Body of pancreas (tissue), 4 donors: ENCODE results near the gene RNF169. TPM values are rescaled to one million over a fixed set of nuclear protein-coding genes. Genes with fewer than 3 reads are reported as not detected.
A peak's percentile ranks its signal among the peaks of the same experiment; 100 is the strongest.
"Not testable (repeated sequence)": the region's sequence is repeated elsewhere in the genome, so short reads cannot be mapped to it uniquely, and the experiment has no call there.

Experiments
- ATAC-seq: fragments of 150-250 bp; one replicate; pipeline ENCODE4 v1.9.1; 2016
- DNase-seq, 4 donors: peaks; one replicate each; pipeline ENCODE4 v3.0.0-alpha.2; 2019
- H3K27ac ChIP-seq, 4 donors: fragments of 200-600 bp; sonication (generic); 1 replicate in 3 of 4; 2 replicates in 1 of 4; pipeline versions ENCODE4 v1.5.1 to v1.6.1; 2016 to 2019; ENCODE audit warnings: mild to moderate bottlenecking in 1 of 4, mixed read lengths in 1 of 4, moderate library complexity in 1 of 4
- H3K27me3 ChIP-seq, 2 donors: fragments of 200-600 bp; sonication (generic); one replicate each; pipeline ENCODE4 v1.6.0; 2016; ENCODE audit warnings: mild to moderate bottlenecking in 1 of 2
- H3K36me3 ChIP-seq, 2 donors: fragments of 200-600 bp; sonication (generic); replicated peaks in 1 of 2; 2 replicates each; pipeline ENCODE4 v1.5.1; 2016; ENCODE audit warnings: low read depth in 2 of 2; ENCODE audit not compliant: insufficient read depth in 1 of 2
- H3K4me1 ChIP-seq: fragments of 200-600 bp; sonication (generic); one replicate; pipeline ENCODE4 v1.6.0; 2016
- H3K4me3 ChIP-seq, 2 donors: fragments of 200-600 bp; sonication (generic); 1 replicate in 1 of 2; 2 replicates in 1 of 2; pipeline ENCODE4 v1.5.1; 2016 to 2019
- H3K9me3 ChIP-seq, 3 donors: fragments of 200-600 bp; sonication (generic); 1 replicate in 2 of 3; 2 replicates in 1 of 3; pipeline ENCODE4 v1.5.1; 2016
- POLR2A ChIP-seq, 3 donors: fragments of 450-650 bp; IDR thresholded peaks; one replicate each; pipeline ENCODE4 v1.6.1; 2016; ENCODE audit warnings: antibody characterized with exemption in 3 of 3, mild to moderate bottlenecking in 2 of 3
- WGBS, 2 donors: methylation state at CpG; one replicate each; pipeline ENCODE4 v1.1.5; 2017; 5-methylcytosine and 5-hydroxymethylcytosine counted together
- intact Hi-C: fragments of 100-400 bp; cut with DNase I; formaldehyde crosslinking; loops from one replicate; pipeline ENCODE4 v1.15.1; 2023
- total RNA-seq, 2 donors: library from RNA; depleted of rRNA; stranded (reverse); fragments of >200 nt; gene quantifications; one replicate each; pipeline ENCODE4 v1.1.0, GENCODE V29; 2016
- TF ChIP-seq, protein P1 (sequence below), 7 experiments: fragments of 450-650 bp in 4 of 7; fragments of 200-600 bp in 3 of 7; sonication (generic) in 3 of 7; IDR thresholded peaks; one replicate each; pipeline ENCODE4 v1.5.1; 2016 to 2019; ENCODE audit warnings: antibody characterized with exemption in 7 of 7

RNF169 gene
- total RNA-seq, 2 donors from 2014 or later: 10.2 to 15.0 TPM

DNA sequence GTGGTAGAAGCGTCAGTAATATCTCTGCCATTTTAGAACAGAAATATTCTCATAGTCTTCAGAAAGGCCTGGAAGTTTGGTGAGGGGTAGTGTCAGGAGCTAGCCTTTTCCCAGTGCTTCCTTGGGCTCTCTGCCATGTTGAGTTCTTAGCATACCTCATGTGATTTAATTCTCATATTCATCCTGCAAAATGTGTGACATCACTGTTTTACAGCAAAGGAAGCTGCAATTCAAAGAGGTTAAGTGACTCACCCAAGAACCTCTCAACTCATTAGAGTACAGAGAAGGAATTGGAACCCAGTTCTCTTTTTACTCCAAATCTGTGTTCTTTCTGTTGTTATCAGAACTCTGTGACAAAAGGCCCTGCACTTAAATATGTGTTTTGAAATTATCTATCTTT, 72.1 kb downstream of the RNF169 start:
- TF ChIP-seq POLR2A (IDR thresholded peaks at IDR 0.05): no peak
- TF ChIP-seq, protein P1, sequence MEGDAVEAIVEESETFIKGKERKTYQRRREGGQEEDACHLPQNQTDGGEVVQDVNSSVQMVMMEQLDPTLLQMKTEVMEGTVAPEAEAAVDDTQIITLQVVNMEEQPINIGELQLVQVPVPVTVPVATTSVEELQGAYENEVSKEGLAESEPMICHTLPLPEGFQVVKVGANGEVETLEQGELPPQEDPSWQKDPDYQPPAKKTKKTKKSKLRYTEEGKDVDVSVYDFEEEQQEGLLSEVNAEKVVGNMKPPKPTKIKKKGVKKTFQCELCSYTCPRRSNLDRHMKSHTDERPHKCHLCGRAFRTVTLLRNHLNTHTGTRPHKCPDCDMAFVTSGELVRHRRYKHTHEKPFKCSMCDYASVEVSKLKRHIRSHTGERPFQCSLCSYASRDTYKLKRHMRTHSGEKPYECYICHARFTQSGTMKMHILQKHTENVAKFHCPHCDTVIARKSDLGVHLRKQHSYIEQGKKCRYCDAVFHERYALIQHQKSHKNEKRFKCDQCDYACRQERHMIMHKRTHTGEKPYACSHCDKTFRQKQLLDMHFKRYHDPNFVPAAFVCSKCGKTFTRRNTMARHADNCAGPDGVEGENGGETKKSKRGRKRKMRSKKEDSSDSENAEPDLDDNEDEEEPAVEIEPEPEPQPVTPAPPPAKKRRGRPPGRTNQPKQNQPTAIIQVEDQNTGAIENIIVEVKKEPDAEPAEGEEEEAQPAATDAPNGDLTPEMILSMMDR (IDR thresholded peaks at IDR 0.05): no peak
- WGBS, 2 donors: 95 to 100% methylated on average over 1 of the region's 1 CpG
- DNase-seq (no peak), ATAC-seq (peak; percentile 12)
- no peak overlapping the region for H3K4me3 ChIP-seq
- H3K27me3 ChIP-seq: no peaks in the 10 kb centered on the region
- H3K36me3 ChIP-seq: peaks cover 0 to 4% of the 10 kb centered on the region in 2 donors
- H3K9me3 ChIP-seq: no peaks in the 10 kb centered on the region
- H3K27ac ChIP-seq: no peak overlapping the region
- intact Hi-C loops: no loop called here
- peaks cover 9% of the 10 kb centered on the region for H3K4me1 ChIP-seq

DNA sequence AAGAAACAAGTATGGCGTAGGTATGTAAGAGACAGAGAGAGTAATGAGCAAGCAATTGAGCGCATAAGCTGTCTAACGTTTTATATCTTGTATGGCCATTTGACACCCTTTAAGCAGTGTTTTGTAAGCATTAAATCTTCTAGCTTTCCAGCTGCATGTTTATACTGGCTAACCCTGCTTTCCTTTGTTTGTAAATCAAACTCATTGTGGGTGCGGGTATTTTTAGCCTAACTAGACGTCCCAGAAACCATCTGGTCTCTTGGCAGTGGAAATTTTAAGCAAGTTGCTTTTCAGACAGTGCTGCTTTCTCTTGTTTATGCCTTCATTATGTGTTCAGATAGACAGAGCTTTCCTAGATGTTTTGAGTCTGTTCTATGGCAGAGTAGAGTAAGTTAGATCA, 73.5 kb downstream of the RNF169 start:
- Histone ChIP-seq H3K4me3 (no peak overlapping the region), H3K27me3 (no peaks in the 10 kb centered on the region), H3K4me1 (peaks cover 9% of the 10 kb centered on the region), H3K9me3 (peaks cover 0 to 6% (median 0%) of the 10 kb centered on the region in 3 donors), H3K27ac (peak overlapping the region in 3 of 4 donors; percentile 13 to 39 (median 18)), H3K36me3 (peaks cover 4 to 6% of the 10 kb centered on the region in 2 donors)
- WGBS, 2 donors: 32 to 37% methylated on average over 5 of the region's 5 CpGs
- intact Hi-C loops: no loop called here
- ATAC-seq (no peak), DNase-seq (peak in 1 of 4 donors; percentile 10)
- TF ChIP-seq POLR2A (IDR thresholded peaks at IDR 0.05): no peak
- TF ChIP-seq, protein P1 (IDR thresholded peaks at IDR 0.05): no peak

DNA sequence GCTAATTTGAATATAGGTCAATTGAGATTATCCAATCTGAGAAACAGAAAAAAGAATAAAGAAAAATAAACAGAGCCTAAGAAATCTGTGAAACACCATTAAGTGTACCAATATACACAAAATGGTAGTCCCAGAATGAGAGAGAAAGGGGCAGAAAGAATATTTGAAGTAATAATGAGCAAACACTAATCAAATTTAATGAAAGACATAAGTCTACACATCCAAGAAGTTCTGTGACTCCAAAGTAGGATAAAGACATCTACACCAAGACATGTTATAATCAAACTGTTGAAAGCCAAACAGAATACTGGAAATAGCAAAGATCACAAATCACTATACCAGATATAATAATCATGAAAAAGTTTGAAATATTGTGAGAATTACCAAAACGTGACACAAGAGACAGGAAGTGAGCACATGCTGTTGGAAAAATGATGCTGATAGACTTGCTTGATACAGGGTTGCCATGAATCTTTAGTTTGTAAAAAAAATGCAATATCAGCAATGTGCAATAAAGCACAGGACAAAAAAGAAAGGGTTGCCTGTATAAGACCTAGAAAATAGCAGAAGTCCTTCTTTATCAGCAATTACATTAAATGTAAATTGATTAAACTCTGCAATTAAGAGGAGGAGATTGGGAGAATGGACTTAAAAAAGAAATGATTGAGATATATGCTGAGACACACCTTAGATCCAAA, 75.8 kb downstream of the RNF169 start:
- WGBS, 2 donors: 91 to 97% methylated on average over 1 of the region's 1 CpG
- ATAC-seq (no peak), DNase-seq (no peak)
- Histone ChIP-seq H3K36me3 (peaks cover under 1 to 6% of the 10 kb centered on the region in 2 donors), H3K27ac (no peak overlapping the region), H3K4me1 (peaks cover 9% of the 10 kb centered on the region), H3K9me3 (peaks cover 0 to 10% (median 0%) of the 10 kb centered on the region in 3 donors), H3K4me3 (no peak overlapping the region), H3K27me3 (no peaks in the 10 kb centered on the region)
- intact Hi-C loops: no loop called here
- TF ChIP-seq, protein P1 (IDR thresholded peaks at IDR 0.05): no peak
- no peak for TF ChIP-seq POLR2A (IDR thresholded peaks at IDR 0.05)

DNA sequence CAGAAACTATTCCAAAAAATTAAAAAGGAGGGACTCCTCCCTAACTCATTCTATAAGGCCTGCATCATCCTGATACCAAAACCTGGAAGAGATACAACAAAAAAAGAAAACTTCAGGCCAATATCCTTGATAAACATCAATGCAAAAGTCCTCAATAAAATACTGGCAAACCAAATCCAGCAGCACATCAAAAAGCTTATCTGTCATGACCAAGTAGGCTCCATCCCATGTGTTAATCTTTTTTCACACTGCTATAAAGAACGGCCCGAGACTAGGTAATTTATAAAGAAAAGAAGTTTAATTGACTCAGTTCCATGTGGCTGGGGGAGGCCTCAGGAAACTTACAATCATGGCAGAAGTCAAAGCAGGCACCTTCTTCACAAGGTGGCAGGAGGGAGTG, 76.9 kb downstream of the RNF169 start:
- H3K27me3 ChIP-seq, H3K9me3 ChIP-seq, H3K27ac ChIP-seq, H3K4me3 ChIP-seq, H3K4me1 ChIP-seq, H3K36me3 ChIP-seq, ATAC-seq, DNase-seq, intact Hi-C loops: not testable (repeated sequence)
- WGBS, 2 donors: 96 to 100% methylated on average over 2 of the region's 2 CpGs

- intact Hi-C loops: no loop called here
- H3K27ac ChIP-seq: no peak overlapping the region
- 95 to 100% methylated on average over 4 of the region's 4 CpGs for WGBS, 2 donors
- H3K4me1 ChIP-seq: peaks cover 7% of the 10 kb centered on the region
- DNase-seq (no peak), ATAC-seq (no peak)
- H3K9me3 ChIP-seq: peaks cover 0 to 10% (median 0%) of the 10 kb centered on the region in 3 donors
- H3K36me3 ChIP-seq: peaks cover 0 to 6% of the 10 kb centered on the region in 2 donors
- H3K4me3 ChIP-seq: no peak overlapping the region
- TF ChIP-seq POLR2A (IDR thresholded peaks at IDR 0.05): no peak
- TF ChIP-seq, protein P1 (IDR thresholded peaks at IDR 0.05): no peak
- H3K27me3 ChIP-seq: no peaks in the 10 kb centered on the region
Observed at GRCh38 chr11:74826901-74827300, 78.3 kb downstream of the RNF169 start.
